OCI-LY3 (cell line): ENCODE measurements around the gene CDR2.

Experiments
- EZH2phosphoT487 ChIP-seq: fragments of 200-600 bp; shearing (Covaris generic); IDR thresholded peaks from 2 replicates; pipeline ENCODE4 v1.6.1; 2018; ENCODE audit warnings: antibody characterized with exemption, mixed run types, low read depth
- TF ChIP-seq, protein P1 (sequence below): fragments of 200-600, 300-600 bp; sonication (generic); IDR thresholded peaks from 2 replicates; pipeline ENCODE4 v1.5.1; 2014; ENCODE audit warnings: antibody characterized with exemption, low read length, low read depth

DNA sequence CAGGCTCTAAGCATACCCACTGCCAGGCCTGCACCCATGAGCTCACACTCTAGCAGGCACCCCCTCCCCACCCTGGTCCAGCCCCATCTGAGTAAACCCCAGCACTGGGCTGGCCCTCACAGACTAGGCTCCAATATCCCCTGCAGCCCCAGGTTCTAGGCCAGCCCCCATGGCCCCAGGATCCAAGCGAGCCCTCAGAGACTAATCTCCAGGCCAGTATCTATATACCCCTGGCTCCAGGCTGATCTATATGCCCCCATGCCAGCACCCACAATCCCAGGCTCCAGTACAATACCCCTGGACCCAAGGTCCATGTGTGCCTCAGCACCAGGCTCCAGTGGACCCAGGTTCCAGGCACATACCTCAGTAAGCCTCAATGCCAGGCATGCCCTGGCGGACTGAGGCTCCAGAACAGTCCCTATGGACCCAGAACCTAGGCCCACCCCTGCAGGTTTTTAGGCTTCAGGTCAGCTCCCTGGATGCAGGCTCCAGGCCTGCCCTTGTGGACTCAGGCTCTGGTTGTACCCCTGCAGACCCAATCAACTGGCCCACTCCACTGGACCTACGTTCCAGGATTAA is 38.7 kb downstream of the CDR2 start:
- TF ChIP-seq, protein P1, sequence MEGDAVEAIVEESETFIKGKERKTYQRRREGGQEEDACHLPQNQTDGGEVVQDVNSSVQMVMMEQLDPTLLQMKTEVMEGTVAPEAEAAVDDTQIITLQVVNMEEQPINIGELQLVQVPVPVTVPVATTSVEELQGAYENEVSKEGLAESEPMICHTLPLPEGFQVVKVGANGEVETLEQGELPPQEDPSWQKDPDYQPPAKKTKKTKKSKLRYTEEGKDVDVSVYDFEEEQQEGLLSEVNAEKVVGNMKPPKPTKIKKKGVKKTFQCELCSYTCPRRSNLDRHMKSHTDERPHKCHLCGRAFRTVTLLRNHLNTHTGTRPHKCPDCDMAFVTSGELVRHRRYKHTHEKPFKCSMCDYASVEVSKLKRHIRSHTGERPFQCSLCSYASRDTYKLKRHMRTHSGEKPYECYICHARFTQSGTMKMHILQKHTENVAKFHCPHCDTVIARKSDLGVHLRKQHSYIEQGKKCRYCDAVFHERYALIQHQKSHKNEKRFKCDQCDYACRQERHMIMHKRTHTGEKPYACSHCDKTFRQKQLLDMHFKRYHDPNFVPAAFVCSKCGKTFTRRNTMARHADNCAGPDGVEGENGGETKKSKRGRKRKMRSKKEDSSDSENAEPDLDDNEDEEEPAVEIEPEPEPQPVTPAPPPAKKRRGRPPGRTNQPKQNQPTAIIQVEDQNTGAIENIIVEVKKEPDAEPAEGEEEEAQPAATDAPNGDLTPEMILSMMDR, result no peak
- no peak for TF ChIP-seq EZH2phosphoT487
